Endothelial cell of umbilical vein (primary cell): ENCODE results near the gene XKRX. TPM values are rescaled to one million over a fixed set of nuclear protein-coding genes. Genes with fewer than 3 reads are reported as not detected.

Experiments used
- BruUV-seq: library from RNA; stranded (reverse); fragments of 400-500 nt; replicated peaks from 2 replicates; lab custom pipeline; 2021; lab: Mats Ljungman, UMichigan
- CTCF ChIA-PET: fragments of 300-600, 350-600 bp; sonication (Branson Sonifier 250); formaldehyde crosslinking; loops from one replicate; lab custom pipeline; 2021; ENCODE audit warnings: antibody characterized with exemption, inconsistent platforms; lab: Charles Lee
- POLR2A ChIA-PET: fragments of 300-600, 350-600 bp; sonication (Branson Sonifier 250); formaldehyde crosslinking; loops from one replicate; lab custom pipeline; 2021; ENCODE audit warnings: antibody characterized with exemption, inconsistent platforms; lab: Charles Lee
- DNase-seq: peaks from one replicate; pipeline ENCODE4 v3.0.0-alpha.2; 2011; ENCODE audit warnings: low read depth, low spot score
- FAIRE-seq: peaks from 2 replicates; lab custom pipeline; 2011; peaks lifted over from hg19 to GRCh38; lab: Jason Lieb, UNC
- H2AFZ ChIP-seq: 2 replicates; pipeline ENCODE4 v1.6.0; 2012; ENCODE audit warnings: low read depth, low read length, control low read depth, inconsistent platforms
- H3K27ac ChIP-seq: 2 replicates; pipeline ENCODE4 v1.5.1; 2011; ENCODE audit warnings: low read depth, mild to moderate bottlenecking, control low read depth, low read length, moderate library complexity; ENCODE audit not compliant: insufficient read depth
- H3K27me3 ChIP-seq, 2 experiments: 2 replicates each; pipeline versions ENCODE4 v1.6.0 to v1.6.1; 2011; ENCODE audit warnings: low read length in 2 of 2, mixed read lengths in 1 of 2; ENCODE audit not compliant: control insufficient read depth in 2 of 2, insufficient read depth in 2 of 2
- H3K36me3 ChIP-seq, 2 experiments: 2 replicates in 1 of 2; 3 replicates in 1 of 2; pipeline ENCODE4 v1.5.1; 2011; ENCODE audit warnings: low read length in 2 of 2, mild to moderate bottlenecking in 1 of 2, moderate library complexity in 1 of 2; ENCODE audit not compliant: control insufficient read depth in 2 of 2, insufficient read depth in 2 of 2; ENCODE audit errors: extremely low read depth in 1 of 2
- H3K4me1 ChIP-seq: 3 replicates; pipeline ENCODE4 v1.5.1; 2011; ENCODE audit warnings: mild to moderate bottlenecking, low read length; ENCODE audit not compliant: control insufficient read depth, insufficient read depth; ENCODE audit errors: extremely low read depth
- H3K4me2 ChIP-seq: 2 replicates; pipeline ENCODE4 v1.6.1; 2011; ENCODE audit warnings: low read length, control low read depth, mixed read lengths; ENCODE audit not compliant: insufficient read depth
- H3K4me3 ChIP-seq, 3 experiments: fragments of 200-600 bp in 1 of 3; sonication (generic), shearing (Covaris generic) in 1 of 3; replicated peaks in 1 of 3; 2 replicates each; pipeline ENCODE4 v1.5.1; 2011 to 2016; ENCODE audit warnings: control low read depth in 3 of 3, low read length in 3 of 3, mild to moderate bottlenecking in 2 of 3, inconsistent platforms in 1 of 3, low read depth in 1 of 3, moderate library complexity in 1 of 3; ENCODE audit not compliant: insufficient read depth in 1 of 3
- H3K79me2 ChIP-seq: 2 replicates; pipeline ENCODE4 v1.6.0; 2012; ENCODE audit warnings: low read length, inconsistent platforms; ENCODE audit not compliant: control insufficient read depth, insufficient read depth
- H3K9ac ChIP-seq: replicated peaks from 2 replicates; pipeline ENCODE3; 2011; ENCODE audit warnings: low read length, control low read depth; ENCODE audit not compliant: insufficient read depth; ENCODE audit errors: extremely low read depth
- H3K9me1 ChIP-seq: replicated peaks from 3 replicates; pipeline ENCODE4 v1.6.0; 2011; ENCODE audit warnings: mild to moderate bottlenecking, low read length; ENCODE audit not compliant: control insufficient read depth, insufficient read depth; ENCODE audit errors: extremely low read depth
- H3K9me3 ChIP-seq: replicated peaks from 2 replicates; pipeline ENCODE4 v1.5.1; 2012; ENCODE audit warnings: low read length, inconsistent platforms; ENCODE audit not compliant: control insufficient read depth, insufficient read depth
- H4K20me1 ChIP-seq: replicated peaks from 2 replicates; pipeline ENCODE3; 2011; ENCODE audit warnings: mild to moderate bottlenecking, low read length; ENCODE audit not compliant: control insufficient read depth, insufficient read depth; ENCODE audit errors: extremely low read depth
- EZH2 ChIP-seq: IDR thresholded peaks from 2 replicates; pipeline ENCODE4 v1.6.1; 2012; ENCODE audit warnings: borderline replicate concordance, low read depth, mild to moderate bottlenecking, moderate library complexity, low read length, inconsistent platforms; ENCODE audit not compliant: severe bottlenecking
- FOS ChIP-seq: IDR thresholded peaks from 2 replicates; pipeline ENCODE4 v1.6.1; 2011; ENCODE audit warnings: mild to moderate bottlenecking, low read length, moderate library complexity, borderline replicate concordance; ENCODE audit not compliant: insufficient read depth
- GATA2 ChIP-seq: IDR thresholded peaks from 2 replicates; pipeline ENCODE4 v1.7.0; 2011; ENCODE audit warnings: low read depth, mild to moderate bottlenecking, moderate library complexity, mixed read lengths, low read length; ENCODE audit not compliant: insufficient read length, insufficient read depth
- JUN ChIP-seq: IDR thresholded peaks from 2 replicates; pipeline ENCODE4 v1.6.1; 2011; ENCODE audit warnings: borderline replicate concordance, low read depth; ENCODE audit not compliant: insufficient read length, insufficient read depth
- MYC ChIP-seq: IDR thresholded peaks from one replicate; pipeline ENCODE4 v1.6.1; 2011; ENCODE audit warnings: mild to moderate bottlenecking, low read depth, low read length
- POLR2AphosphoS5 ChIP-seq: IDR thresholded peaks from 2 replicates; pipeline ENCODE4 v1.6.1; 2012; ENCODE audit warnings: low read depth, mild to moderate bottlenecking, control low read depth, low read length, moderate library complexity; ENCODE audit not compliant: insufficient read depth
- dilution Hi-C: fragments of 300-500 bp; cut with MboI; formaldehyde crosslinking; loops from one replicate; pipeline ENCODE4 v1.15.0; 2019; ENCODE audit warnings: low sequenced_read_pairs; ENCODE audit not compliant: extremely low pct_ligation_motif_present
- intact Hi-C: fragments of 100-400 bp; cut with micrococcal nuclease; formaldehyde crosslinking; loops from one replicate; pipeline ENCODE4 v1.10.0; 2022
- polyA plus RNA-seq, 4 experiments: library from polyadenylated mRNA; depleted of rRNA in 3 of 4; stranded (reverse) in 3 of 4; unstranded in 1 of 4; fragments of >200 nt; gene quantifications; 2 replicates each; pipeline versions ENCODE4 v1.2.1 to v1.2.3, GENCODE V29; 2011 to 2012; ENCODE audit warnings: missing spikeins in 1 of 4
- total RNA-seq: library from RNA; stranded (reverse); gene quantifications from 2 replicates; pipeline ENCODE4 v1.2.3, GENCODE V29; 2021
- TF ChIP-seq, protein P1 (sequence below), 2 donors: IDR thresholded peaks; 1 replicate in 1 of 2; 2 replicates in 1 of 2; pipeline ENCODE4 v1.5.1; 2011; ENCODE audit warnings: low read length in 2 of 2, mild to moderate bottlenecking in 2 of 2, moderate library complexity in 2 of 2, control low read depth in 1 of 2, inconsistent platforms in 1 of 2, low read depth in 1 of 2; ENCODE audit not compliant: insufficient read depth in 1 of 2; ENCODE audit errors: extremely low read depth in 1 of 2
- TF ChIP-seq, protein P2 (sequence below): IDR thresholded peaks from 2 replicates; pipeline ENCODE4 v1.6.1; 2011; ENCODE audit not compliant: insufficient read depth, insufficient read length

The XKRX gene
- total and polyA plus RNA-seq, 2 donors (not counting 3 experiments of a cell fraction or from before 2014, with no cell fraction given) = 0.33 to 0.88 TPM

DNA sequence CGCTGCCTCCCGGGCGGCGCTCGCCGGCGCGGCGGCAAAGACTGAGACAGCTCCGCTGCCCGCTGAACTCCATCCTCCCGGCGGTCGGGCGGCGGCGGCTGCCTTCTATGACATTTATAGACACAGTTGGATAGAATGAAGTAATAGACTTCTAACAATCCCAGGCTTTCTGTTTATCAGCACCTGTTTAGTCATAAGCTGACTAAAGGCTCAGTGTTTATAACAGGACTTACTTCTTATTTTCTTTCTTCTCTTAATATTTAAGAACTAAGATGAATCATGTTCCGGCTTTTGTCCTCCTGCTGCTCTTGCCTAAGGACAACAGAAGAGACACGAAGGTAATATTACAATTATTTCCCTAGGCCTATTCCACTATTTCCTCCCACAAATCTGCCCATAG, 44.7 kb upstream of the XKRX start:
- Histone ChIP-seq H3K79me2 (no peaks in the 10 kb centered on the region), H3K36me3 (no peaks in the 10 kb centered on the region), H3K27ac (peak overlapping the region; percentile 87), H3K4me2 (peak overlapping the region; percentile 31), H3K9me1 (no peaks in the 10 kb centered on the region), H3K4me1 (peaks cover 6% of the 10 kb centered on the region), H3K27me3 (no peaks in the 10 kb centered on the region), H3K9ac (peak overlapping the region; percentile 55), H3K9me3 (no peaks in the 10 kb centered on the region), H3K4me3 (no peak overlapping the region), H4K20me1 (no peaks in the 10 kb centered on the region), H2AFZ (no peak overlapping the region)
- TF ChIP-seq JUN = peak; percentile 43
- no peak for TF ChIP-seq POLR2AphosphoS5
- peak; percentile 69 for TF ChIP-seq FOS
- TF ChIP-seq, protein P1, sequence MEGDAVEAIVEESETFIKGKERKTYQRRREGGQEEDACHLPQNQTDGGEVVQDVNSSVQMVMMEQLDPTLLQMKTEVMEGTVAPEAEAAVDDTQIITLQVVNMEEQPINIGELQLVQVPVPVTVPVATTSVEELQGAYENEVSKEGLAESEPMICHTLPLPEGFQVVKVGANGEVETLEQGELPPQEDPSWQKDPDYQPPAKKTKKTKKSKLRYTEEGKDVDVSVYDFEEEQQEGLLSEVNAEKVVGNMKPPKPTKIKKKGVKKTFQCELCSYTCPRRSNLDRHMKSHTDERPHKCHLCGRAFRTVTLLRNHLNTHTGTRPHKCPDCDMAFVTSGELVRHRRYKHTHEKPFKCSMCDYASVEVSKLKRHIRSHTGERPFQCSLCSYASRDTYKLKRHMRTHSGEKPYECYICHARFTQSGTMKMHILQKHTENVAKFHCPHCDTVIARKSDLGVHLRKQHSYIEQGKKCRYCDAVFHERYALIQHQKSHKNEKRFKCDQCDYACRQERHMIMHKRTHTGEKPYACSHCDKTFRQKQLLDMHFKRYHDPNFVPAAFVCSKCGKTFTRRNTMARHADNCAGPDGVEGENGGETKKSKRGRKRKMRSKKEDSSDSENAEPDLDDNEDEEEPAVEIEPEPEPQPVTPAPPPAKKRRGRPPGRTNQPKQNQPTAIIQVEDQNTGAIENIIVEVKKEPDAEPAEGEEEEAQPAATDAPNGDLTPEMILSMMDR (IDR thresholded peaks at IDR 0.05; ENCODE audit: extremely low read depth in 1 of 2, insufficient read depth in 1 of 2, low read depth in 1 of 2, low read length in 2 of 2) = no peak
- ChIA-PET CTCF (no interaction called here), POLR2A (interaction anchor here (0.6 kb wide), 1 partner anchor 114 kb away, joined by 5 read pairs; no protein-coding TSS in a partner anchor)
- intact Hi-C loops = loop anchor here (2.0 kb wide), 1 partner anchor 21 kb away; no protein-coding TSS in a partner anchor
- DNase-seq (peak; percentile 63), FAIRE-seq (peak; percentile 62)
- dilution Hi-C loops = no loop called here
- no TSS peak for BruUV-seq

DNA sequence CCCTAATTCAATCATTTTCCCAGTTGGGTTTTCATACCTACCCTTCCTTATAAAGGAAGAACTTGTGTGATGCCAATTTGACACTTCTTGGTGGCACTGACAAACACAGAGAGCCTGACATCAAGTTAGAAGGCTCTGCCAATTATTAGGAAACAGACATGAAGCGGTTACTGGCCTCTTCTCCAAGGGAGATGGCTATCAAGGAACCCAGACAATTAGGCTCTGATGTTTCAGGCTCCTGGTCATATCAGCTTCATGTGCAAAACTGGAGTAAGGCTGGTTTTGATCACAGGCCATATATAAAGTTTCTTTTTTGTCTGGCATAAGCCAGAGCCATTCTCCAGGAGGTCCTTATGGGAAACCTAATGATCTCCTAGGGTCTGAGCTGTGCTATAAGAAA, 41.2 kb upstream of the XKRX start:
- DNase-seq (no peak), FAIRE-seq (no peak)
- BruUV-seq = no TSS peak
- Histone ChIP-seq H3K9me1 (no peaks in the 10 kb centered on the region), H3K27me3 (no peaks in the 10 kb centered on the region), H3K4me2 (no peak overlapping the region), H3K27ac (no peak overlapping the region), H3K4me1 (peaks cover 6% of the 10 kb centered on the region), H3K36me3 (no peaks in the 10 kb centered on the region), H2AFZ (no peak overlapping the region), H3K79me2 (no peaks in the 10 kb centered on the region), H4K20me1 (no peaks in the 10 kb centered on the region), H3K9ac (no peak overlapping the region), H3K4me3 (no peak overlapping the region), H3K9me3 (no peaks in the 10 kb centered on the region)
- ChIA-PET CTCF (no interaction called here), POLR2A (no interaction called here)
- TF ChIP-seq EZH2 (no peak), JUN (no peak), GATA2 (no peak), POLR2AphosphoS5 (no peak), MYC (no peak)
- TF ChIP-seq, protein P2, sequence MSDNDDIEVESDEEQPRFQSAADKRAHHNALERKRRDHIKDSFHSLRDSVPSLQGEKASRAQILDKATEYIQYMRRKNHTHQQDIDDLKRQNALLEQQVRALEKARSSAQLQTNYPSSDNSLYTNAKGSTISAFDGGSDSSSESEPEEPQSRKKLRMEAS = no peak
- TF ChIP-seq, protein P1 (IDR thresholded peaks at IDR 0.05; ENCODE audit: extremely low read depth in 1 of 2, insufficient read depth in 1 of 2, low read depth in 1 of 2, low read length in 2 of 2) = no peak
- intact Hi-C loops = no loop called here
- dilution Hi-C loops = no loop called here
